Measurements from ENCODE around the gene PSMB5.
A peak's percentile ranks its signal among the peaks of the same experiment; 100 is the strongest.

Gene PSMB5

GRCh38 chr14:23006544-23007419, 27.9 kb downstream of the PSMB5 start (continued):
- no peak for TF ChIP-seq ZNF704 (tag by site-specific recombination; IDR thresholded peaks at IDR 0.05)
- no peak for TF ChIP-seq ZNF23 (tag by site-specific recombination; IDR thresholded peaks at IDR 0.05; ENCODE audit: borderline replicate concordance)
- TF ChIP-seq ZNF157 (tag by site-specific recombination; IDR thresholded peaks at IDR 0.05) = no peak
- no peak for TF ChIP-seq HIC1 (tag by site-specific recombination; IDR thresholded peaks at IDR 0.05)
- no peak for TF ChIP-seq ZNF514 (tag by site-specific recombination; IDR thresholded peaks at IDR 0.05)
- no peak for TF ChIP-seq MYNN (tag by site-specific recombination; IDR thresholded peaks at IDR 0.05; ENCODE audit: borderline replicate concordance)
- no peak for TF ChIP-seq ZNF404 (tag by site-specific recombination; IDR thresholded peaks at IDR 0.05)
- no peak for TF ChIP-seq ZNF654 (tag by site-specific recombination; IDR thresholded peaks at IDR 0.05; ENCODE audit: low read depth)
- TF ChIP-seq ZNF174 (tag by site-specific recombination; IDR thresholded peaks at IDR 0.05) = no peak
- TF ChIP-seq ZNF398 (tag by site-specific recombination; IDR thresholded peaks at IDR 0.05) = no peak
- no peak for TF ChIP-seq ZNF223 (tag by site-specific recombination; IDR thresholded peaks at IDR 0.05)

GRCh38 chr14:23006188-23006534, 28.5 kb downstream of the PSMB5 start:
- Histone ChIP-seq H3K27ac (ENCODE audit: extremely low read depth, low read depth, low read length) (peak overlapping the region; percentile 91), H3K36me3 (ENCODE audit: control insufficient read depth in 2 of 2, insufficient read depth in 1 of 2, low read length in 2 of 2) (no peaks in the 10 kb centered on the region), H3K4me3 (ENCODE audit: low read depth, low read length) (peak overlapping the region; percentile 52), H3K4me1 (ENCODE audit: control insufficient read depth, insufficient read depth, low read length) (peaks cover 8% of the 10 kb centered on the region; the same call in 1 of the 2 replicates), H3K9me3 (ENCODE audit: control insufficient read depth, insufficient read depth, low read depth, low read length) (no peaks in the 10 kb centered on the region)
- POLR2A ChIA-PET = interaction anchor here (0.8 to 3.5 kb wide), 16 partner anchors 10 to 65 kb away, joined by 3 to 50 read pairs (median 7); partner anchors contain the start of genes AJUBA, CDH24, HAUS4 and PSMB5
- CTCF ChIA-PET = interaction anchor here (0.8 to 4.0 kb wide), 18 partner anchors 8 to 94 kb away, joined by 3 to 53 read pairs (median 4); partner anchors contain the start of genes AJUBA and CDH24
- TF ChIP-seq PRDM6 (tag by site-specific recombination; IDR thresholded peaks at IDR 0.05) = peak; percentile 23
- no peak for TF ChIP-seq ZNF416 (tag by site-specific recombination; IDR thresholded peaks at IDR 0.05)

All from HEK293 (cell line).